Osteocyte (in vitro differentiated cells): Measurements from ENCODE around the gene NR2F2. TPM values are rescaled to one million over a fixed set of nuclear protein-coding genes. Genes with fewer than 3 reads are reported as not detected.

Experiments
- DNase-seq: peaks from one replicate; pipeline ENCODE4 v3.0.0; 2021; ENCODE audit warnings: mixed read lengths; ENCODE audit not compliant: unreplicated experiment; ENCODE audit errors: extremely low spot score
- H3K27ac Mint-ChIP-seq: one replicate; pipeline ENCODE4 v1.8.0; 2021; ENCODE audit warnings: mild to moderate bottlenecking, mixed read lengths; ENCODE audit not compliant: unreplicated experiment
- H3K27me3 Mint-ChIP-seq: one replicate; pipeline ENCODE4 v1.8.0; 2021; ENCODE audit warnings: mixed read lengths; ENCODE audit not compliant: unreplicated experiment
- H3K36me3 Mint-ChIP-seq: one replicate; pipeline ENCODE4 v1.8.0; 2021; ENCODE audit warnings: mixed read lengths; ENCODE audit not compliant: unreplicated experiment
- H3K4me1 Mint-ChIP-seq: one replicate; pipeline ENCODE4 v1.8.0; 2021; ENCODE audit warnings: mixed read lengths; ENCODE audit not compliant: unreplicated experiment
- H3K4me3 Mint-ChIP-seq: one replicate; pipeline ENCODE4 v1.8.0; 2021; ENCODE audit warnings: mild to moderate bottlenecking, moderate library complexity, mixed read lengths; ENCODE audit not compliant: unreplicated experiment
- H3K9me3 Mint-ChIP-seq: one replicate; pipeline ENCODE4 v1.8.0; 2021; ENCODE audit warnings: mixed read lengths; ENCODE audit not compliant: unreplicated experiment
- CTCF ChIP-seq: fragments of 200-600 bp; sonication (generic); IDR thresholded peaks from 2 replicates; pipeline ENCODE4 v1.5.0; 2021; ENCODE audit warnings: antibody characterized with exemption, mild to moderate bottlenecking, moderate library complexity
- total RNA-seq: library from RNA; stranded (reverse); gene quantifications from 2 replicates; pipeline ENCODE4 v1.2.1, GENCODE V29; 2021

NR2F2 gene
- total RNA-seq, 1 donor from 2014 or later = 286 TPM

- Mint-ChIP-seq H3K9me3 (peaks cover 9% of the 10 kb centered on the region), H3K4me3 (no peak overlapping the region), H3K27ac (no peak overlapping the region), H3K4me1 (peaks cover under 1% of the 10 kb centered on the region), H3K27me3 (no peaks in the 10 kb centered on the region), H3K36me3 (peaks cover 37% of the 10 kb centered on the region)
- no peak for DNase-seq
- no peak for TF ChIP-seq CTCF
These were observed 37.1 kb upstream of the NR2F2 start for GRCh38 chr15:96293441-96293840.

GRCh38 chr15:96294766-96295165 lies 35.7 kb upstream of the NR2F2 start:
- Mint-ChIP-seq H3K36me3 (peaks cover 45% of the 10 kb centered on the region), H3K4me3 (no peak overlapping the region), H3K9me3 (peaks cover 22% of the 10 kb centered on the region), H3K27ac (no peak overlapping the region), H3K27me3 (no peaks in the 10 kb centered on the region), H3K4me1 (no peaks in the 10 kb centered on the region)
- TF ChIP-seq CTCF = no peak
- DNase-seq = no peak

- no peak for DNase-seq
- TF ChIP-seq CTCF = no peak
- Mint-ChIP-seq H3K4me3 (no peak overlapping the region), H3K27ac (no peak overlapping the region), H3K4me1 (no peaks in the 10 kb centered on the region), H3K9me3 (peaks cover 22% of the 10 kb centered on the region), H3K36me3 (peaks cover 48% of the 10 kb centered on the region), H3K27me3 (no peaks in the 10 kb centered on the region)
These were observed 34.2 kb upstream of the NR2F2 start for GRCh38 chr15:96296264-96296663.

- no peak for TF ChIP-seq CTCF
- no peak for DNase-seq
- H3K27ac Mint-ChIP-seq = no peak overlapping the region
These were observed 32.7 kb upstream of the NR2F2 start for GRCh38 chr15:96297783-96298182.

GRCh38 chr15:96298217-96298616 lies 32.3 kb upstream of the NR2F2 start:
- H3K36me3 Mint-ChIP-seq = peaks cover 51% of the 10 kb centered on the region
- DNase-seq = no peak
- H3K27ac Mint-ChIP-seq = no peak overlapping the region
- no peaks in the 10 kb centered on the region for H3K4me1 Mint-ChIP-seq
- no peaks in the 10 kb centered on the region for H3K27me3 Mint-ChIP-seq
- peaks cover 22% of the 10 kb centered on the region for H3K9me3 Mint-ChIP-seq
- TF ChIP-seq CTCF = no peak
- H3K4me3 Mint-ChIP-seq = no peak overlapping the region

More at GRCh38 chr15:96297783-96298182, 32.7 kb upstream of the NR2F2 start:
- Mint-ChIP-seq H3K4me1 (no peaks in the 10 kb centered on the region), H3K9me3 (peaks cover 22% of the 10 kb centered on the region), H3K27me3 (no peaks in the 10 kb centered on the region), H3K36me3 (peaks cover 48% of the 10 kb centered on the region), H3K4me3 (no peak overlapping the region)
